Measurements from ENCODE around the gene BRINP1.

Gene BRINP1

DNA sequence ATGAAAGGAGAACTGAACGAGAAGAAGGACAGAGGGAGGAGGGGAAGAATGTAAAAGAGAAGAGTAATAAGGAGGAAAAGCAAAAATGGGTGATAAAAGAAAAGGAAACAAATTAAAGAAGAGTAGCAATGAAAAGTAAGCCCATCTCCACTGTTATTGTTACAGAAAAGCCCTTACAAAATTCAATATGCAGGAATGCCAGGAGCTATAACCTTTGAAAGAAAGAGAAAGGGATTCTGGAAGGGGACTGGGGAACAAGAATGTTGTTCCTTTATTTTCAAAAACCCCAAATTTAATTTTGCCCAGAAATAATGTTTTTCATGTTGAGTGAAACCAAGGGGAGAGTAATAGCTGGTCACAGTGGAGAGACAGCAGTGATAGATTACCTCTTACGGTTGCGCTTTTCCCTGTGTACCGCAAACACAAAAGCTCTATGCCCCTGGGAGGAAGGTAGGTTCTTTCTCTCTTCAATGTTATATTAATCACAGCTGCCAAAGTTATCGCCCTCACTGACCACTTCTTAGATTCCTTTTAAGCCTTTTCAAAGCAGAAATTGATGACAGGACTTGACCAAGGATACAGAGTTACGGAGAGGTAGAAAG, 86.7 kb downstream of the BRINP1 start:
- no peak for DNase-seq (ENCODE audit: low read depth, low spot score)

DNA sequence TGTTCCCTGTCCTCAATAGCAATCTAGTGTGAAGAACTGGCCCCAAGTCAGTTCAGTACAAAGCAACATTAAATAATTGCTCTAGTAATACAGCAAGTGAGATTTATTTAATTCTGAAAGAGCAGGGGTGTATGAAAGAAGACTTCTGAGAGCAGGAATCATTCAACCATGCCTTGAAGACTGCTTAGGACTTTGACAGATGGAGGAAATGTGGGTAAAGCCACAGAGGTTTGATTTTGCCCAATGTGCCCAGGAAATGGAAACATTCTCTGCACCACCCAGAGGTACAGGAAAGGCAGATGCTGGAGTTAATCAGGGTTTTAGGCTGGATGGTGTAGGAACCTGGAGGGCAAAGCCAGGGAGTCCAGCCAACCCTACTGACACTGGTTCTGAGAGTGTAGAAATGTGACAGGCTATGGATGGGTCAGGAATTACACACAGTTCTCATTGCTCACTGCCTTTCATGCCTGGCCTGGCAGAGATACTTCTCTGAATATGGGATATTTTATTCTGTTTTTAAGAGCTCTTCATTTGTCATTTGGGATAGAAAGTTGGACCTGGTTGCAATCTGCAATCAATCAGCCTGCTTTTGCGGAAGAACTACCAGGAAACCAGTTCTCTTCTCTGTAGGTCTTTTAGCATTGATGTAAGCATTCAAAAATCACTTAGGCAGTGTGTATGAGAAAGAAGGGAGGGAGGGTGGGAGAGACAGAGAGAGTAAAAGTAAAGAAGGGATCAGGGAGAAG, 88.3 kb downstream of the BRINP1 start:
- DNase-seq (ENCODE audit: low read depth, low spot score), result no peak

DNA sequence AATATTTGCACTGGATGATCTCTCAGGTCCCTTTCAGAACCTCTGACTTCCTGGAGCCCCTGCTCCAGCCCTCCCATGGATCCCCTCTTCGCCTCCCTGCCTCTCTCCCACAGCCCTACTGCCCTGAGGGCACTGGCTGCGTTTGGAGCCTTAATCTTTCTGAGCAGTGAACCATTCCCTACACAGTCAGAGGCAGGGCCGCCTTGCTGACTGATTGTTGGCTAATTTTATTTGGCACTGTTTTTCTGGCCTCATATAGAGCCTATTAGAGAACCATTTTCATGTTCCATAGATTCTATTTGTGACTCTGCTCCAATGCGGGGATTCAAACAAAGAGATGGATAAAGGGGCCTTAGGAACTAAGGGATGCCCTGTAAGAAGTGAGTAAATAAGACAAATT, 91.1 kb downstream of the BRINP1 start:
- no peak for DNase-seq (ENCODE audit: low read depth, low spot score)

DNA sequence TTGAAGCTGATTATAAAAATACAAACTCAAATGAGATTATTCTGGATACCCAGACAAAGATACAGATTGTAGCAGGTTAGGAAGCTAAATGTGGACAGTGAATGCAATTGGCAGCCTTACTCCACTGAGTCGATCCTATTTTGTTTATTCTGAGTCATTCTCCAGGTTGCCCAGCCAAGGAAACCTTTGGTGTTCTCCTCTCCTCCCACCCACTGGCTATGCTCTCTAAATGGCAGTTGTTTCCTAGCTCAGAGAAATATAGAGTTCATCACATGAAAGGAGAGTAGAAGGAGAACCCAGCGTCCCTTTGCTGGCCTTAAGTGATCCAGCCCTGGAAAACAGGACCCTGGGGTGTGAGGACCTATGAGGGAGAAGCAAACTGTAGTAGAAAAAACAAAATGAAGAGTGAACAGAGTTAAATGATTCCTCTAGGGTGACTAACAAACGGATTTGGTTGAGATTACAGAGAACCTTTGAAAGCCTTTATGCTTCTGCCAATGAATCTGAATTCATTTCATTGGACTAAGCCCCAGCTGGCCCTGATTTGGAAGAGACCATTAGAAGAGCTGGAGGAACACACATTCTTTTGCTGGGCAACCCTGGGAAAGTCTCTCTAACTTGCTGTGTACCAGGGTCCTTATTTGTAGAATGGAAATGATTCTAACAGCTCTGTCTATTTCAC, 95.1 kb downstream of the BRINP1 start:
- DNase-seq (ENCODE audit: low read depth, low spot score), result no peak

DNA sequence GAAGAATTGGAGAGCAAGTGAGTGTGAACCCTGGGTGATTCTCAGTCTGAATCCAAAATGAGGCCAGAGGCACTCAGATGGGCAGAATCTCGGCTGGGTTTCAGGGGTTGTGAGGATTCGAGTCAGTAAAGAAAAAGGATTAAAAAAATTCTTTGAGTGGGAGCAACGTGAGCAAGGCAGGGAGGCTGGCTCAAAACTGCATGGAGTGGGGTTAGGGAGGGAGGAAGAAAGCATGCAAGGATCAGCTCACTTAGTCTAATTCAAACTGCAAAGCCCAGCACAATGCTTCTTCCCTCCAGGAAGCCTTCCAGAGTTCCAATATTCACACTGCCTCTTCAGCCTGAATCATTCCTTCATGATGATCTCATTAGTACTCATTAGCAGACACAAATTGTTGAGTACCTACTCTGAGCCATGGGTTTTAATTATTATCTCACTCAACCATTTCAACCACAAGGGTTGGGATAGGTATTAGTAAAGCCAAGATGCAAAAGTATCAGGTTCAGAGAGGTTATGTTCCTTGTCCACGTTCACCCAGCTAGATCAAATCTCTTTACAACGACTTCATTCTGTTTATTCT, 95.8 kb downstream of the BRINP1 start:
- no peak for DNase-seq (ENCODE audit: low read depth, low spot score)

DNA sequence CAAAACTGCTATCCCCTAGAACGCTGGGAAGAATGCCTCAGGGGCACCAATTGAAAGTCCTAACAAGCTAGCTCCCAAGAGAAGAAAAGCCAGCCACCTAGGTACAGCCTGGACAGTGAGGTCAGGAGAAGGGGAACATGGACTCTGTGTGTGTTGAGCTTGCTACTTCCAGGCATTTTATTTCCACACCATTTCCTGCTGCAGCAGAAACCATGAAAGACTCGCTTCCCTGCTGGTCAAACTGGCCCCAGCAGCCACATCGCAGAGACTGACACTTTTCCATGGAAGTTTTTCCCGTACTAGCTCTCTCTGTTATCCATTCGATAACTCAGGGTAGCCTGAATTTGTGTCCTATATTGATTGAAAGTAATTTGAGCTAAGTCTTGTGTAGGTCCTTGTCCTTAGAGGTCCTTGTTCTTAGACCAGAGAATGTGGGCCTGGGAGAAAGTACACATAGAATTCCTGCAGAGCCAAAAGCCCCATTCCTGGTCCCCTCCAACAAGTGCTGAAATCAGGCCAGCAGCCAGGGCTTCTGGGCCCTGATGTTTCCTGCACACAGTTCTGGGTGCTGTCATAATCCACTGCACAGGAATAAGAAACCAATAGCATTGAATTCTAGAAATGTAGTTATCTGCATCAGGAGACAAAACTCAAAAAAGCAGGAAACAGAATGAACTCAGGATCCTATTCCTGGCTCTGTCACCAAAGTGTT, 96.6 kb downstream of the BRINP1 start:
- DNase-seq (ENCODE audit: low read depth, low spot score), result no peak

DNA sequence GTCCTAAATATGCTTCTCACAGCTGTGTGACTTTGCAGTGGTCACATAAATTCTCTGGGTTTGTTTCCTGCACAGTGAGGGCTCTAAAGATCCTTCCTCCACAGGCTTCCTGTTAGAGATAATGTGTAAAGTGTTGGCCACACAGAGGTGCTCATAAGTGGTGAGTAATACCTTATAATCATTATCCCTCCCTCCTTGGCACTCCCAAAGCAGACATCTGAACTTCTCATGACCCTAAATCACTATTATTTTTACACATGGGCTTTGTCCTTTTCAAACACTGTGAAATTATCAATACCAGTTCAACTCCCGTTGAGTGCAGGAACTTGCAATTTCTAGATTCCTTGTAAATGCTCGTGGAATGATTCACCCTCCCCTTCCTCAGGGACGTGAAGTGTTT, 100.2 kb downstream of the BRINP1 start:
- DNase-seq (ENCODE audit: low read depth, low spot score), result no peak

DNA sequence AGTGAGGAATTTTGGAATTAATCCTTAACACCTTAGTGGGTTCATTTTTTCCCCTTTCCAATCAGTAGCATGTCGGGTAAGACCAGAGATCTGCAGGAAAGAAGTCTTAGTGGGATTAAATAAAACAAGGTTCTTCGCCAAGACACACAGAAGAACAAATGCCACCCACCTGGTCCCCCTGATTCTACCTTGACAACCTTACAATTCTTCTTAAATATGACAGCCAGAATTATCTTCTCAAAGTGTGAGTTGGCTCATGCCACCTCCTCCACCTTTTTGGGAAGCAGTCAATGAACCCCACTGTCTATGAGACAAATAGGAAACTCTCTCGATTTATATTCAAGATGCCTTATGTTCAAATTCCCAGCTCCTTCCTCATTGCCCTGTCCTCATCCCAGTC, 105.1 kb downstream of the BRINP1 start:
- no peak for DNase-seq (ENCODE audit: low read depth, low spot score)

DNA sequence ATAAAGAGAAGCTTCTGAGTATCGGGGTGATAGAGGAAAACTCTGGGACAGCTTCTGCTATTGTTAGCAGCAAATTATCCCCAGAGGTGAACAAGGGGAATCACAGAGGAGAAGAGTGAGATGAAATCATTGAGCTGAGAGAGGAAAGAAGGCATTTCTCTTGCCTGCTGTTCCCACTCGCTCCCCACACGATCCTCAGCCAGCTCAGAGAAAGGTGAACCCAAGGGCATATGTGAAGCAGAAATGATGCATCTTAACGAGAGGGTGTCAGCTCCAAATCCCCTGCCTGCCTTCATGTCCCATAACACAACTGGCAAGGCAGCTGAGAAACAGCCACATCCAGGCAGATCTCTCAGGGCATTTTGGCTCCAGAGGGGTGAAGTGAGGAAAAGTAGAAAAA, 111.6 kb downstream of the BRINP1 start:
- no peak for DNase-seq (ENCODE audit: low read depth, low spot score)

DNA sequence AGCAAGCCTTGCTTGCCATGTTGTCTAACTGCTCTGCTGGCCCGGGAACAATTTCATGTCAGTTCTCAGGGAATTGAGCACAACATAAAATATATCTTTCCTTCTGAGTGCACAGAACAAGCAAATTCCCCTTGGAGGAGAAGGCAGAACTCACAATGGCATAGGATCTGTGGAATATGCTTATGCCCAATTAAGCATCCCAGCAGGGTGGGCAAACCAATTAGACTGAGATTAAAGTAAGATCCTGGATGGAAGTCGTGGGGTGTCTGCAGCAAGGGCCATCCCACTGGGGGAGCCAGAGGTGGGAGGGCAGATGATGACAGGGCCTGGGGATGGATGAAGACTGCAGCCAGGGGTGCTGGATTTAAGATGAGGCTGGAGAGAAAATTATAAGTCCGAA, 114.1 kb downstream of the BRINP1 start:
- DNase-seq (ENCODE audit: low read depth, low spot score), result no peak

DNA sequence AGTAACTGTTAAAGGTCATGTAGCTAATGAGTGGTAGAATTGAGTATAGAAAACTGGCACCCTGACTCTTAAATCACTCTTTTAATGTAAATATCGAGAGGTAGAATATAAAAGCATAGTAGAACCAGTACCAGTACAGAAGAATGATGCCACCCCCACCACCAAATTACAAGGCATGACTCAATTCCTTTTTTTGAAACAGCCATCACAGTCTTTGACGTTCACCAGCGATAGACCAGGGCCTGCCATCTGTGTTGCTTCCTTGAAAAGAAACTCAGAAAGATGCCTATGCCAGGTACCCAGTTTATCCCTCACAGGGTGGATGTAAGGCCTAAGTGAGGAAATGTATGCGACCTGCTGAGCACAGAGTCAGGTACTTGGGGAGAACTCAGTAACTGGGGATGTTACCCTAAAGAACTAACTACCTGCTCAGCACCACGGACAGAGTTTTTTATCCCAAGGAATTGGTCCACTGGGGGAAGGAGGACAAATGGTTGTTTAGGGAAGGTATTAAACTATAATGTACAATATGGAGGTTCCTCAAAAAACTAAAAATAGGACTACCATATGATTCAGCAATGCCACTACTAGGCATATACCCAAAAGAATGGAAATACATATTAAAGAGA, 116.5 kb downstream of the BRINP1 start:
- no peak for DNase-seq (ENCODE audit: low read depth, low spot score)

DNA sequence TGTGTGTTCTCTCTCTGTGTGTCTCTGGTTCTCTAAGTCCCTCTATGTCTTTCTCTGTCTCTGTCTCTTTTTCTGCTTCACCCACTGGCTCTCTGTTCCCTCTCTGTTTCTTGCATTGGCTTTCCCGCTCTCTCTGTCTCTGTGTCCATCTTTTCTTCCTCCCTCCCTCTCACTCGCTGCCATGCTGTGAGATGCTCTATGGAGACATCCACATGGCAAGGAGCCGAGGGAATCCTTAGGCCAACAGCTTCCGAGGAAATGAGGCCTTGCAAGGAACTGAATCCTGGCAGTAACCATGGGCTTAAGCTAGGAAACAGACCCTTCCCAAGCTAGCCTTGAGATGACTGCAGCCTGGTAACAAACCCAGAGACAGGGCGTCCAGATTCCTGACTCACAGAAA, 117.3 kb downstream of the BRINP1 start:
- no peak for DNase-seq (ENCODE audit: low read depth, low spot score)

DNA sequence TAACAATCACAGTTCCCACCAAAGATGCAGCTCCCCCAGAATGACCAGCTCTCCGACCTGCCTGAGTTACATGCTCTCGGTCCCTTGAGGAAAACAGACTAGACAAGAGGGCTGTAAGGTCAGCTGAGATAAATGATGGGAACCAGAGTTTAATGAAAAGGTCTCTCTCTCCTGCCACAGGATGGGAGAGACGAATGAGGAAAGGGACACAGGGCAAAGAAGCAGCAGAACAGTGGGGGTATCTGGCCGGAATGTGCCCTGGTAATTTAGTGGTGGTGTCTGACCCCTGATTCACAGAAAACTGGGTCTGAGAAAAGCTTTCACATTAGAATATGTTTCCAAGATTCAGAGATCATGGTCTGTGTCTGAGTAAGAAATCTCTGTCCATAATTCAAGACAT, 118.5 kb downstream of the BRINP1 start:
- DNase-seq (ENCODE audit: low read depth, low spot score), result no peak

DNA sequence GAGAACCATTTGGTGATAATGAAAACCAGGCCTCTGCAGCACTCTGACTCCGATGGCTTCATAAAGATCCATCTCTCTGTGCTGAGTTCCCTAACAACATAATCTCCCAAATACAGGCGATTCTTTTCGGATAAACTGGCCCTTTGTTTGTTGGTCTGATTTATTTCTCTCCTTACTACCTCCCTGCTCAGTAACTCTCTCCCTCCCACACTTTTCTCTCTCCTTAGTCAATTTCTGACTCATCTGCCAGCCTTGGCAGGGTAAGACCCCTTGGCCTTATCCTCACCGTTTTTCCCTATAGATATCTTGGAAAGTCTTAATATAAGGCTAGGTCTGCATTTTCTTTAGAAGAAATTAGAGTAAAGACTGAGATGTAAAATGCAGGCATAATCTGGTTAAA, 128.7 kb downstream of the BRINP1 start:
- DNase-seq (ENCODE audit: low read depth, low spot score), result no peak

DNA sequence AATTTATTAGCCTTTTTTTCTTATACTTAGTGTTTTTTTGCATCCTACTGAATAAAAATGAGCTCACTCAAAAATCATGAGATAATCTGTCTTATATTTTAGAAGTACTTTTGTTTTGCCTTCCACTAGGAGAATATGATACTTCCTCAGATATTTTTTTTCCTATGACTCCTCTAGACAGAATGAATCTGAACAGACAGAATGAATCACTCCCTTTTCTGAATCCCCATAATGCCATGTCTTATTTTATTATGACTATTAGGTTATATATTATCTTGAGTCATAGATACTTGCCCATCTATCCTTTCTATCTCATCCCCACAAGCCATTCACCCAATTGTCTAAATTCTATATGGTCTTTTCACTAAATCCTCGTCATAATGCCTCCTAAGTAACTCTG, 134.6 kb downstream of the BRINP1 start:
- DNase-seq (ENCODE audit: low read depth, low spot score), result no peak

DNA sequence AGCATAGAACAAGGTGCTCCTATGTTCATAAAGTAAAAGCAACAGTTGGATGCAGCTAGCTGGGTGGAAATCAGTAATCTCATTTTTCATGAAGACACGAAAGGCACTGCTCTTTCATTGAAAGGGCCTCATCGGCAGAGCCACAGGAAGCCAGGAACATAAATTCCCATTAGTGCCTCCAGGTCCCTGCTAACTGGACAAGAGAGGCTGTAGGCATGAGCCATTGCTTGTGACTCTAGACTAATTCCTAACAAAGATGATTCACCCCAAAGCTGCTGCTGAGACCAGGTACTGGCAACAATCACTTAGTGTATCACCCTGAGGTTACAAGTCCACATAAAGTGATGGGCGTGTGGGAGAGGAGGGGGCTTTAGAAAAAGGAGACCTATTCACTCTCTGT, 141.8 kb downstream of the BRINP1 start:
- DNase-seq (ENCODE audit: low read depth, low spot score), result no peak

DNA sequence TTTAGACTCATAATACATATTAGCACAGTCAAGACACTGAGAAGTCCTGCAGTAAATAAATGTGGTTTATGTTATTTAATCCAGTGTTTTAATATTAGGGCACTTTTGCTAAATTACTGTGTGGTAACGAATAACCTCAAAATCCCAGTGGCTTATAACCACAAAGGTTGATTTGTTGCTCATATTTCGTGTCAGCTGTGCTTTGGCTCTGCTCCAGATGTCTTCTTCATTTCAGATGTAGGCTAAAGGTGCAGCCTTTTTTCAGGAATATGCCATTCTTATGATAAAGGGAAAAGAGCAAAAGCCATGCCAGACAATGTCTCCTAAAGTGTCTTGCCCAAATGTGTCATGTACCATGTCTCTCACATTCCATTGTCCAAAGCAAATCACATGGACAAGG, 144.8 kb downstream of the BRINP1 start:
- no peak for DNase-seq (ENCODE audit: low read depth, low spot score)

DNA sequence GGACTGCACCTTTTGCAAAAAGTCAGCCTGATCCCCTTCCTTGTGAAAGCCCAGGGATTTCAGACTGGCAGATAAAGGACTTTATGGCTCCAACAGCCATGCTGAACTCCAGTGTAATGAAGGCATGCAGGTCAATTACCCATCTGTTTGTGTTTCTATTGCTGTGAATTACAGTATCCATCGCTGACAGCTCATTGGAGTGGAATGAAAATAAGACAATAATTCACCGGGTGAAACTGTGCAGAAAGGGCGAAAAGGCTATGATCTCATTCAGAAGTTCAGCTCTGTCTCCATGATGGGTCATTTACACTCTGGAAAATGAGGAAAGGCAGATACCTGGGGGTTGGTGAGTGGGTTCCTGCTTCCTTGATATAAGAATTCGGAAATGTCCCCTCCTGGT, 148.0 kb downstream of the BRINP1 start:
- DNase-seq (ENCODE audit: low read depth, low spot score), result no peak

DNA sequence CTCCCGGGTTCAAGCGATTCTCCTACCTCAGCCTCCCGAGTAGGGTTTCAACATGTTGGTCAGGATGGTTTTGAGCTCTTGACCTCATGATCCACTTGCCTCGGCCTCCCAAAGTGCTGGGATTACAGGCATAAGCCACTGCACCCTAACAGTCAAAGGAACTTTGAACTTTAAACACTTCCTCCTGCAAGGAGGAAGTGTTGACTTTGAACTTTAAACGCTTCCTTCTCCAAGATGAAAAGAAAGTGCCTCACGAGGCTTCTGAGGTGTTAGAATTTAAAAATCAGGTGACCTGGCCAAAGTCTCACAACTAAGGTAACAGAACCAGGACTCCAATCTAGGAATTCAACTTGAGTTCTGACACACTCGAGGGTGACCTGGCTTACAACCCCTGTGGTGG, 150.9 kb downstream of the BRINP1 start:
- DNase-seq (ENCODE audit: low read depth, low spot score), result no peak

DNA sequence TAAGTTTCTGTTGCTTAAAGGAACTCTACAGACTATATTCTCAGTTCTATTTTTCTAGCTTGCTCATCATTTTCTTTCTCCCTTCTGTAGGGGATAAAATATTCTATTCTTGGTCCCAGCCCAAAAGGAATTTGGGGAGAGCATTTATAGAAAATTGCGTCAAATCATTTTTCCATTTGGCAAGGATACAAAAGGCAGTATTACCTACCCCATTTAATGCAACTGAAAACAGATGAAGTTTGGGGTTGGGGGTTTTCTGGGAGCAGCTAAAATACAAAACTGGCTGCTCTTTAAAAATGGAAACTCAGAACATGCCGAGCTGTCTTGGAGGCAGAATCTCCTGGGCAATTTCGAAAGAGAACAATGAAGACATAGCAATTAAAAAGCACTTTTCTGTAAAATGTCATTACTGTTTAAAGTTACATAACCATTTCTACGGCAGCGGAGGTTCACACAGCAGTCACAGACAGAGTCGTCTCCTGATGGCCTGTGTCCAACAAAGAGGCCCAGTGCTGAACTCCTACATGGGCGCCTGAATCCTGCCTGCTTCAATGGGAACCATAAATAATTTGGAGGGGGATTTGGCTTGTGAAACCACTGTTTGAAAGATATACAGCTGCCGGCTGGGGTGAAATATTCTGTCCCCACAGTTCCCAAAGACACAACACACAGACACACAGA, 152.4 kb downstream of the BRINP1 start:
- no peak for DNase-seq (ENCODE audit: low read depth, low spot score)

DNA sequence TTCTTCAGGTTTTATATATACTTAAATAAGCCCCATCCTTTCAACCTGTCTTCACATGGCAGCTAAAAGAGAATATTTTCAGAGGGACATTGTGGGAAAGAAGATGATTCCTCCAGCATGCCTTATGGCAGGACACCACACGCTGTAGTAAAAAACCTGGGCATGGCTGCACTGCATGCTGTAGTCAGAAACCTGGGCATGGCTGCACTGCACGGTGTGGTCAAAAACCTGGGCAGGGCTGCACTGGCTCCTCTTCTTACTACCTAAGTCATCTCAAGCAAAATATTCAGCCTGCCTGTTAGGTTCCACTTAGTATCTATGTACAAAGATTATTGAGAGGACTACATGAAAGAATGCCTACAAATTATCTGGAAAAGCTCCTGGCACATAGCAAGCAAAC, 153.6 kb downstream of the BRINP1 start:
- DNase-seq (ENCODE audit: low read depth, low spot score), result no peak

Data from smooth muscle cell of the brain vasculature (primary cell).